ENCODE results near the gene CRACR2A.

GRCh38 chr12:3604748-3605586 lies 147.9 kb downstream of the CRACR2A start:
- TF ChIP-seq POLR2AphosphoS5 (IDR thresholded peaks at IDR 0.05): no peak
- TF ChIP-seq CTCF (IDR thresholded peaks at IDR 0.05): no peak
